Endothelial cell of umbilical vein (primary cell): Measurements from ENCODE around the gene MACF1. TPM values are rescaled to one million over a fixed set of nuclear protein-coding genes. Genes with fewer than 3 reads are reported as not detected.

Experiments
- BruUV-seq: library from RNA; stranded (reverse); fragments of 400-500 nt; replicated peaks from 2 replicates; lab custom pipeline; 2021; lab: Mats Ljungman, UMichigan
- CTCF ChIA-PET: fragments of 300-600, 350-600 bp; sonication (Branson Sonifier 250); formaldehyde crosslinking; loops from one replicate; lab custom pipeline; 2021; ENCODE audit warnings: antibody characterized with exemption, inconsistent platforms; lab: Charles Lee
- POLR2A ChIA-PET: fragments of 300-600, 350-600 bp; sonication (Branson Sonifier 250); formaldehyde crosslinking; loops from one replicate; lab custom pipeline; 2021; ENCODE audit warnings: antibody characterized with exemption, inconsistent platforms; lab: Charles Lee
- DNase-seq: peaks from one replicate; pipeline ENCODE4 v3.0.0-alpha.2; 2011; ENCODE audit warnings: low read depth, low spot score
- FAIRE-seq: peaks from 2 replicates; lab custom pipeline; 2011; peaks lifted over from hg19 to GRCh38; lab: Jason Lieb, UNC
- H2AFZ ChIP-seq: 2 replicates; pipeline ENCODE4 v1.6.0; 2012; ENCODE audit warnings: low read depth, low read length, control low read depth, inconsistent platforms
- H3K27ac ChIP-seq: 2 replicates; pipeline ENCODE4 v1.5.1; 2011; ENCODE audit warnings: low read depth, mild to moderate bottlenecking, control low read depth, low read length, moderate library complexity; ENCODE audit not compliant: insufficient read depth
- H3K27me3 ChIP-seq, 2 experiments: 2 replicates each; pipeline versions ENCODE4 v1.6.0 to v1.6.1; 2011; ENCODE audit warnings: low read length in 2 of 2, mixed read lengths in 1 of 2; ENCODE audit not compliant: control insufficient read depth in 2 of 2, insufficient read depth in 2 of 2
- H3K36me3 ChIP-seq, 2 experiments: 2 replicates in 1 of 2; 3 replicates in 1 of 2; pipeline ENCODE4 v1.5.1; 2011; ENCODE audit warnings: low read length in 2 of 2, mild to moderate bottlenecking in 1 of 2, moderate library complexity in 1 of 2; ENCODE audit not compliant: control insufficient read depth in 2 of 2, insufficient read depth in 2 of 2; ENCODE audit errors: extremely low read depth in 1 of 2
- H3K4me1 ChIP-seq: 3 replicates; pipeline ENCODE4 v1.5.1; 2011; ENCODE audit warnings: mild to moderate bottlenecking, low read length; ENCODE audit not compliant: control insufficient read depth, insufficient read depth; ENCODE audit errors: extremely low read depth
- H3K4me2 ChIP-seq: 2 replicates; pipeline ENCODE4 v1.6.1; 2011; ENCODE audit warnings: low read length, control low read depth, mixed read lengths; ENCODE audit not compliant: insufficient read depth
- H3K4me3 ChIP-seq, 3 experiments: fragments of 200-600 bp in 1 of 3; sonication (generic), shearing (Covaris generic) in 1 of 3; replicated peaks in 1 of 3; 2 replicates each; pipeline ENCODE4 v1.5.1; 2011 to 2016; ENCODE audit warnings: control low read depth in 3 of 3, low read length in 3 of 3, mild to moderate bottlenecking in 2 of 3, inconsistent platforms in 1 of 3, low read depth in 1 of 3, moderate library complexity in 1 of 3; ENCODE audit not compliant: insufficient read depth in 1 of 3
- H3K79me2 ChIP-seq: 2 replicates; pipeline ENCODE4 v1.6.0; 2012; ENCODE audit warnings: low read length, inconsistent platforms; ENCODE audit not compliant: control insufficient read depth, insufficient read depth
- H3K9ac ChIP-seq: replicated peaks from 2 replicates; pipeline ENCODE3; 2011; ENCODE audit warnings: low read length, control low read depth; ENCODE audit not compliant: insufficient read depth; ENCODE audit errors: extremely low read depth
- H3K9me1 ChIP-seq: replicated peaks from 3 replicates; pipeline ENCODE4 v1.6.0; 2011; ENCODE audit warnings: mild to moderate bottlenecking, low read length; ENCODE audit not compliant: control insufficient read depth, insufficient read depth; ENCODE audit errors: extremely low read depth
- H3K9me3 ChIP-seq: replicated peaks from 2 replicates; pipeline ENCODE4 v1.5.1; 2012; ENCODE audit warnings: low read length, inconsistent platforms; ENCODE audit not compliant: control insufficient read depth, insufficient read depth
- H4K20me1 ChIP-seq: replicated peaks from 2 replicates; pipeline ENCODE3; 2011; ENCODE audit warnings: mild to moderate bottlenecking, low read length; ENCODE audit not compliant: control insufficient read depth, insufficient read depth; ENCODE audit errors: extremely low read depth
- CTCF ChIP-seq, 2 donors: IDR thresholded peaks; 1 replicate in 1 of 2; 2 replicates in 1 of 2; pipeline ENCODE4 v1.5.1; 2011; ENCODE audit warnings: low read length in 2 of 2, mild to moderate bottlenecking in 2 of 2, moderate library complexity in 2 of 2, control low read depth in 1 of 2, inconsistent platforms in 1 of 2, low read depth in 1 of 2; ENCODE audit not compliant: insufficient read depth in 1 of 2; ENCODE audit errors: extremely low read depth in 1 of 2
- EZH2 ChIP-seq: IDR thresholded peaks from 2 replicates; pipeline ENCODE4 v1.6.1; 2012; ENCODE audit warnings: borderline replicate concordance, low read depth, mild to moderate bottlenecking, moderate library complexity, low read length, inconsistent platforms; ENCODE audit not compliant: severe bottlenecking
- FOS ChIP-seq: IDR thresholded peaks from 2 replicates; pipeline ENCODE4 v1.6.1; 2011; ENCODE audit warnings: mild to moderate bottlenecking, low read length, moderate library complexity, borderline replicate concordance; ENCODE audit not compliant: insufficient read depth
- GATA2 ChIP-seq: IDR thresholded peaks from 2 replicates; pipeline ENCODE4 v1.7.0; 2011; ENCODE audit warnings: low read depth, mild to moderate bottlenecking, moderate library complexity, mixed read lengths, low read length; ENCODE audit not compliant: insufficient read length, insufficient read depth
- JUN ChIP-seq: IDR thresholded peaks from 2 replicates; pipeline ENCODE4 v1.6.1; 2011; ENCODE audit warnings: borderline replicate concordance, low read depth; ENCODE audit not compliant: insufficient read length, insufficient read depth
- MYC ChIP-seq: IDR thresholded peaks from one replicate; pipeline ENCODE4 v1.6.1; 2011; ENCODE audit warnings: mild to moderate bottlenecking, low read depth, low read length
- POLR2A ChIP-seq: IDR thresholded peaks from 2 replicates; pipeline ENCODE4 v1.6.1; 2012; ENCODE audit warnings: low read depth, mild to moderate bottlenecking, control low read depth, low read length
- POLR2AphosphoS5 ChIP-seq: IDR thresholded peaks from 2 replicates; pipeline ENCODE4 v1.6.1; 2012; ENCODE audit warnings: low read depth, mild to moderate bottlenecking, control low read depth, low read length, moderate library complexity; ENCODE audit not compliant: insufficient read depth
- dilution Hi-C: fragments of 300-500 bp; cut with MboI; formaldehyde crosslinking; loops from one replicate; pipeline ENCODE4 v1.15.0; 2019; ENCODE audit warnings: low sequenced_read_pairs; ENCODE audit not compliant: extremely low pct_ligation_motif_present
- intact Hi-C: fragments of 100-400 bp; cut with micrococcal nuclease; formaldehyde crosslinking; loops from one replicate; pipeline ENCODE4 v1.10.0; 2022
- polyA plus RNA-seq, 4 experiments: library from polyadenylated mRNA; depleted of rRNA in 3 of 4; stranded (reverse) in 3 of 4; unstranded in 1 of 4; fragments of >200 nt; gene quantifications; 2 replicates each; pipeline versions ENCODE4 v1.2.1 to v1.2.3, GENCODE V29; 2011 to 2012; ENCODE audit warnings: missing spikeins in 1 of 4
- total RNA-seq: library from RNA; stranded (reverse); gene quantifications from 2 replicates; pipeline ENCODE4 v1.2.3, GENCODE V29; 2021
- TF ChIP-seq, protein P1 (sequence below): IDR thresholded peaks from 2 replicates; pipeline ENCODE4 v1.6.1; 2011; ENCODE audit not compliant: insufficient read depth, insufficient read length

MACF1 gene
- total and polyA plus RNA-seq, 2 donors (not counting 3 experiments of a cell fraction or from before 2014, with no cell fraction given), result 122 to 587 TPM

GRCh38 chr1:39359028-39359570 lies 154.6 kb downstream of the MACF1 start:
- intact Hi-C loops, result no loop called here
- Histone ChIP-seq H4K20me1 (no peaks in the 10 kb centered on the region), H3K27me3 (no peaks in the 10 kb centered on the region), H3K79me2 (peaks cover 2% of the 10 kb centered on the region), H3K4me2 (no peak overlapping the region), H3K36me3 (peaks cover 34 to 51% of the 10 kb centered on the region in 2 experiments), H3K4me3 (no peak overlapping the region), H3K9me1 (no peaks in the 10 kb centered on the region), H3K9me3 (no peaks in the 10 kb centered on the region), H3K27ac (no peak overlapping the region), H2AFZ (no peak overlapping the region), H3K4me1 (peaks cover 3% of the 10 kb centered on the region), H3K9ac (no peak overlapping the region)
- no peak for FAIRE-seq
- CTCF ChIA-PET, result interaction anchor here (0.9 to 2.7 kb wide), 5 partner anchors 11 to 260 kb away, joined by 3 to 13 read pairs (median 6); no protein-coding TSS in a partner anchor
- TF ChIP-seq FOS (no peak), JUN (no peak), POLR2AphosphoS5 (no peak), MYC (no peak), EZH2 (no peak), CTCF (IDR thresholded peaks at IDR 0.05; ENCODE audit: extremely low read depth in 1 of 2, insufficient read depth in 1 of 2, low read depth in 1 of 2, low read length in 2 of 2) (no peak), POLR2A (no peak), GATA2 (no peak)
- TF ChIP-seq, protein P1, sequence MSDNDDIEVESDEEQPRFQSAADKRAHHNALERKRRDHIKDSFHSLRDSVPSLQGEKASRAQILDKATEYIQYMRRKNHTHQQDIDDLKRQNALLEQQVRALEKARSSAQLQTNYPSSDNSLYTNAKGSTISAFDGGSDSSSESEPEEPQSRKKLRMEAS, result no peak
- dilution Hi-C loops, result no loop called here
- POLR2A ChIA-PET, result no interaction called here
- DNase-seq, result no peak
- BruUV-seq, result no TSS peak
